Type B pancreatic cell (in vitro differentiated cells): ENCODE results near the gene PDX1. TPM values are rescaled to one million over a fixed set of nuclear protein-coding genes. Genes with fewer than 3 reads are reported as not detected.

Experiments used
- DNase-seq: peaks from one replicate; pipeline ENCODE4 v3.0.0; 2021; ENCODE audit warnings: mixed read lengths; ENCODE audit not compliant: unreplicated experiment; ENCODE audit errors: extremely low spot score
- H3K27ac Mint-ChIP-seq: 2 replicates; pipeline ENCODE4 v1.8.0; 2021; ENCODE audit warnings: mild to moderate bottlenecking, mixed read lengths
- H3K27me3 Mint-ChIP-seq: 2 replicates; pipeline ENCODE4 v1.8.0; 2021; ENCODE audit warnings: mixed read lengths
- H3K36me3 Mint-ChIP-seq: 2 replicates; pipeline ENCODE4 v1.8.0; 2021; ENCODE audit warnings: mixed read lengths
- H3K4me1 Mint-ChIP-seq: one replicate; pipeline ENCODE4 v1.8.0; 2021; ENCODE audit warnings: mixed read lengths; ENCODE audit not compliant: unreplicated experiment
- H3K4me3 Mint-ChIP-seq: 2 replicates; pipeline ENCODE4 v1.8.0; 2021; ENCODE audit warnings: mild to moderate bottlenecking, mixed read lengths
- H3K9me3 Mint-ChIP-seq: 2 replicates; pipeline ENCODE4 v1.8.0; 2021; ENCODE audit warnings: mixed read lengths
- CTCF ChIP-seq: fragments of 200-600 bp; sonication (generic); conservative IDR thresholded peaks from 2 replicates; pipeline ENCODE4 v1.5.0; 2021; ENCODE audit warnings: antibody characterized with exemption, mild to moderate bottlenecking
- total RNA-seq: library from RNA; stranded (reverse); gene quantifications from 2 replicates; pipeline ENCODE4 v1.2.1, GENCODE V29; 2021; ENCODE audit warnings: low replicate concordance

The PDX1 gene
- total RNA-seq, 1 donor from 2014 or later = 7.1 TPM

DNA sequence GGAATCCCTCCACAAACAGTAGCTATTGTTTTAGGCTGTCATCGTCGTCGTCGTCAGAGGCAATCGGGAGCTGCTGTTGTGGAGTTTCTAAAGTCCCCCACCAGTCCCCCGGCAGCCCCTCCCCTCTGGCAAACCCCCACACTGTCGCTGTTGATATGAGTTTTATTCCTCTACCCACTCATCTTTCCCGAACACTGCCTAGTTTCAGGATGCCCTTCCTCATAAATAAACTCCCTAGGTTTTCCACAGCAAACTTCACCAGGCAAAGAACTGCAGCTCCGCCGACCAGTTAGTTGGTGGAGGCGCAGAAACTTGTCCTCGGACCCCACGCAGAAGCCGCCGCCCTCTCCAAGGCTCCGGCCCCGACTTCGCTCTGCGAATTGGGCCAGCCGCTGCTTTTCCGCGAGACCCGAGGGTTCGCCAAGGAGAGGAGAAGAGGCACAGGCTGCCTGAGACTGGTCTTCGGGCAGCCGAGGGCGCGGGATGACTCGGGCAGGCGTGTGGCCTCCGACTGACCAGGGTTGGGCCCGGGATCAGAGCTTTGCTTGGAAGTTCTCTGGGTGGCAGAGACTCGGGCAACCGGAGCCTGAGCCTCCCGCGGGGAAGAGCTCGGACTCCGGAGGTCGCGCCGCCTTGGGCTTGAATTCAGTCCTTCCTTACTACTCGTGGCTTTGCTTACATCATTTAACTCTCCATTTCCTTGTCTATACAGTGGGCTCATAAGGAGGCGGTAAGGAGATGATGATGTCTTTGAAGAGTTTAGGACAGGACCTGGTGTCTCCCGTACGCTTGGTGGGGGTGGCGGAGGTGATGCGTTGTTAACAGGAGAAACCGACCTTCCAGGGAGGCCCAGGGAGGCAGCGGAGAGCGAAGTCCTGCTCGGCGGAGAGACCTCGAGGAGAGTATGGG, 7.9 kb downstream of the PDX1 start:
- no peak for DNase-seq
- no peak overlapping the region for H3K4me3 Mint-ChIP-seq
- H3K27ac Mint-ChIP-seq = peak overlapping the region; percentile 28
- peaks cover 97% of the 10 kb centered on the region for H3K27me3 Mint-ChIP-seq
- no peaks in the 10 kb centered on the region for H3K4me1 Mint-ChIP-seq
- TF ChIP-seq CTCF = no peak
- H3K36me3 Mint-ChIP-seq = peaks cover 3% of the 10 kb centered on the region
- H3K9me3 Mint-ChIP-seq = no peaks in the 10 kb centered on the region

DNA sequence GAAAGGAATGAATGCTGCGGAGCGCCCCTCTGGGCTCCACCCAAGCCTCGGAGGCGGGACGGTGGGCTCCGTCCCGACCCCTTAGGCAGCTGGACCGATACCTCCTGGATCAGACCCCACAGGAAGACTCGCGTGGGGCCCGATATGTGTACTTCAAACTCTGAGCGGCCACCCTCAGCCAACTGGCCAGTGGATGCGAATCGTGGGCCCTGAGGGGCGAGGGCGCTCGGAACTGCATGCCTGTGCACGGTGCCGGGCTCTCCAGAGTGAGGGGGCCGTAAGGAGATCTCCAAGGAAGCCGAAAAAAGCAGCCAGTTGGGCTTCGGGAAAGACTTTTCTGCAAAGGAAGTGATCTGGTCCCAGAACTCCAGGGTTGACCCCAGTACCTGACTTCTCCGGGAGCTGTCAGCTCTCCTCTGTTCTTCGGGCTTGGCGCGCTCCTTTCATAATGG, 8.6 kb downstream of the PDX1 start:
- peaks cover 94% of the 10 kb centered on the region for H3K27me3 Mint-ChIP-seq
- peak overlapping the region; percentile 28 for H3K27ac Mint-ChIP-seq

DNA sequence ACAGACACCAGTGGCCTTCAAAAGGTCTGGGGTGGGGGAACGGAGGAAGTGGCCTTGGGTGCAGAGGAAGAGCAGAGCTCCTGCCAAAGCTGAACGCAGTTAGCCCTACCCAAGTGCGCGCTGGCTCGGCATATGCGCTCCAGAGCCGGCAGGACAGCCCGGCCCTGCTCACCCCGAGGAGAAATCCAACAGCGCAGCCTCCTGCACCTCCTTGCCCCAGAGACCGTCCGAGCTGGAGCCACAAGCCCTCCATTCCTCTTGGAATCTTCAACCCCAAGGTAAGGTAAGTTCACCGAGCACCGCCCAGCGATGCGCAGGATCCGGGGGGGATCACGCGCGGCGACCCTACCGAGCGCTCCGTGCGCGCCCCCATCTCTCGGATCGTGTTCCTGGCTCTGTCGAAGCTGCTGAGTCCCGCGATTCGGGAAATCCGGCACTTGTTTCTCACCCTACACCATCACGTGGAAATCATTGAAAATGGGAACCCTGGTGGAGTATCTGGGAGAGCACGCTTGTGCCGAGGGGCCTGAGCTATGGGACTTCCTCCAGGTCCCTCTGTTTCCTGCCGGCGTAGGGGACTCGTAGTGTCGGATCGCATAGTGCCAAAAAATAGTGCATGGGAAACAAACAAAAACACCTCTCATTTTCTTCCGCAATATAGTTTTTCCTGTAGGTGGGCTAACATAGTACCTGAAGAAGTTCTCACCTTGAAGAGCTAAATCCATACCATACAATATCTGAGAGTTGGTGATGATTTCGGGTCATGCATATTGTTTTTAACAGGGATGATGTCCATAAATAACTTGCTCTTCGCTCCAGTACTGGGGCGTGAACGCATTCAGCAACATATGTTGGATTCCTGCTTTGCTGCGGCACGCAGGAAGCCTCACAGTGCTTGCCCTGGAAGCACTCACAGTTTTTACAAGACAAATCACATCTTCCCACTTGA, 9.3 kb downstream of the PDX1 start:
- DNase-seq = no peak
- no peaks in the 10 kb centered on the region for H3K9me3 Mint-ChIP-seq
- peaks cover 94% of the 10 kb centered on the region for H3K27me3 Mint-ChIP-seq
- H3K36me3 Mint-ChIP-seq = peaks cover 3% of the 10 kb centered on the region
- no peaks in the 10 kb centered on the region for H3K4me1 Mint-ChIP-seq
- no peak for TF ChIP-seq CTCF
- no peak overlapping the region for H3K27ac Mint-ChIP-seq
- peak overlapping the region; percentile 33 for H3K4me3 Mint-ChIP-seq

More for the DNA sequence above, 8.6 kb downstream of the PDX1 start:
- Mint-ChIP-seq H3K4me1 (no peaks in the 10 kb centered on the region), H3K9me3 (no peaks in the 10 kb centered on the region), H3K36me3 (peaks cover 3% of the 10 kb centered on the region), H3K4me3 (no peak overlapping the region)
- no peak for TF ChIP-seq CTCF
- DNase-seq = no peak

GRCh38 chr13:27929868-27930267, 10.1 kb downstream of the PDX1 start:
- no peak overlapping the region for H3K27ac Mint-ChIP-seq
- DNase-seq = no peak
- TF ChIP-seq CTCF = no peak
- H3K4me3 Mint-ChIP-seq = no peak overlapping the region
- no peaks in the 10 kb centered on the region for H3K4me1 Mint-ChIP-seq
- H3K9me3 Mint-ChIP-seq = no peaks in the 10 kb centered on the region
- peaks cover 3% of the 10 kb centered on the region for H3K36me3 Mint-ChIP-seq
- peaks cover 88% of the 10 kb centered on the region for H3K27me3 Mint-ChIP-seq

DNA sequence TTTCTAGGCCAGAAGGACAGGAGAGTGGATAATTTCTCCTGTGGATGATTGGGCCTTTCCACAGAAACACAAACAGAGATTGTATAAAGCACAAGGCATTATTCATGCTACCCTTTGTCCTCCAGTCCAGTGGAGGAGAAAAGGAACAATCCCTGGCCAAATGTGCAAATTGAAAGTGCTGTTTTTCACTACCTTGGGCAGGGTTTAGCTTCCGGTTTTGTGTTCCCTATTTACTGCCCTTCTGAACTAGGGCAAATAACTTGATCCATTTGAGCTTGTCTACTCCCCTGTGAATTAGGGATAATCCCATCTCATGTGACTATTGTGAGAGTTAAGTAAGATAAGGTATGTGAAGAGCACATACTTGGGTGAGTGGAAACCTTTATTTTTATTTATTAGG, 13.3 kb downstream of the PDX1 start:
- no peak for DNase-seq
- peaks cover 65% of the 10 kb centered on the region for H3K27me3 Mint-ChIP-seq
- H3K27ac Mint-ChIP-seq = no peak overlapping the region
- no peaks in the 10 kb centered on the region for H3K9me3 Mint-ChIP-seq
- H3K36me3 Mint-ChIP-seq = peaks cover 3% of the 10 kb centered on the region
- no peak for TF ChIP-seq CTCF
- no peaks in the 10 kb centered on the region for H3K4me1 Mint-ChIP-seq
- H3K4me3 Mint-ChIP-seq = no peak overlapping the region
